Suprapubic skin (tissue), 3 donors: ENCODE measurements around the gene POU6F1.

Experiments
- EP300 ChIP-seq: sonication (generic); formaldehyde crosslinking; IDR thresholded peaks from one replicate; pipeline ENCODE4 v1.6.1; 2017; ENCODE audit warnings: antibody characterized with exemption
- TF ChIP-seq, protein P1 (sequence below), 2 donors: fragments of 200-600 bp in 1 of 2; fragments of 450-650 bp in 1 of 2; sonication (generic) in 1 of 2; IDR thresholded peaks; one replicate each; pipeline ENCODE4 v1.5.1; 2016 to 2019; ENCODE audit warnings: antibody characterized with exemption in 2 of 2, mild to moderate bottlenecking in 1 of 2, moderate library complexity in 1 of 2

DNA sequence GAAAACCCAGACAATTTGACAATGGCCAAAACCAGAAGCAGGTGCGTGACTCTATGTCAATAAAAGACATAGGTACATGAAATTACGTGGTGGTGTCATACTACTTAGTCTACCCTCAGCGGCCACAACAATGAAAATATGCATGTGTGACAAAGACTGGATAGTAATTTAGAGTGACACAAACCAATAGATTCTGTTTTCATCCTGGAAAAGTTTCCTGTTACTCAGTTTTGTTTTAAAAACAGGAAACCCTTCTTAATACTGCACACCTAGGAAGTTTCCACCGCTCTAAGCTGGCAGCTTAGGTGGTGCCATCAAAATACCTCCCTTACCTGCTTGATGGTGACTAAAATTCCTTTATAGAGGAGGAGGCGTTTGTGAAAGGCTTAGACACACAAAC is 15.1 kb downstream of the POU6F1 start:
- TF ChIP-seq, protein P1, sequence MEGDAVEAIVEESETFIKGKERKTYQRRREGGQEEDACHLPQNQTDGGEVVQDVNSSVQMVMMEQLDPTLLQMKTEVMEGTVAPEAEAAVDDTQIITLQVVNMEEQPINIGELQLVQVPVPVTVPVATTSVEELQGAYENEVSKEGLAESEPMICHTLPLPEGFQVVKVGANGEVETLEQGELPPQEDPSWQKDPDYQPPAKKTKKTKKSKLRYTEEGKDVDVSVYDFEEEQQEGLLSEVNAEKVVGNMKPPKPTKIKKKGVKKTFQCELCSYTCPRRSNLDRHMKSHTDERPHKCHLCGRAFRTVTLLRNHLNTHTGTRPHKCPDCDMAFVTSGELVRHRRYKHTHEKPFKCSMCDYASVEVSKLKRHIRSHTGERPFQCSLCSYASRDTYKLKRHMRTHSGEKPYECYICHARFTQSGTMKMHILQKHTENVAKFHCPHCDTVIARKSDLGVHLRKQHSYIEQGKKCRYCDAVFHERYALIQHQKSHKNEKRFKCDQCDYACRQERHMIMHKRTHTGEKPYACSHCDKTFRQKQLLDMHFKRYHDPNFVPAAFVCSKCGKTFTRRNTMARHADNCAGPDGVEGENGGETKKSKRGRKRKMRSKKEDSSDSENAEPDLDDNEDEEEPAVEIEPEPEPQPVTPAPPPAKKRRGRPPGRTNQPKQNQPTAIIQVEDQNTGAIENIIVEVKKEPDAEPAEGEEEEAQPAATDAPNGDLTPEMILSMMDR (IDR thresholded peaks at IDR 0.05) = no peak
- no peak for TF ChIP-seq EP300
